ENCODE data around the gene LRRC10B.

The LRRC10B gene

DNA sequence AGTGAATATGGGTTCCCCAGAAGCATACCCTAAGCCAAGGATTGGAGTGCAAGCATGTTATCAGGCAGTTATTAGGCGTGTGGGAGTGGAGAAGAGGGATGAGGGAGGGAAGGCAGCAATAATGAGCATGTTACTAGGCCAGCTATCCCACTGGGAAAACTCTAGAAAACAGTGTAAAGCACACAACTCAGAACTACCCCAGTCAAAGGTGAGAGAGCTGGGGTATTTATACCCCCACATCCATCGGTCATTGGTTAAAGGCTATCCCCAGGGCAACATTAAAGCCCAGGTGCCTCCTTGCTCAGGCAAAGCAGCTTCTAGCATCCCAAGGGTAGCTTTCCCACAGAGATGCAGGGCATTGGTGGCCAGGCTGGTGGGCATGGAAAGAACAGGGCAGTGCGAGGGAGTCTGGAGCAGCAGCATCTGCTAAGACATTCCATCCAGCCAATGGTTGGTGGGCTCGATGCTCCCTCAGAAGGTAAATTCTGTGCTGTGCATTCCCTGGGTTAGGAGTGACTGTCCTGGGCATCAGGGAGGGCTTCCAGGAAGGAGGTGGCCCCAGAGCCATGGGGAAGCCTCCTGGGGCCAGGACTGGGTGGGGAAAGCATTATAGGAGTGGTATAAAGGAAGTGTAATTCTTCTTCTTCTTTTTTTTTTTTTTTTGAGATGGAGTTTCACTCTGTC lies 21.1 kb upstream of the LRRC10B start:
- DNase-seq: no peak

DNA sequence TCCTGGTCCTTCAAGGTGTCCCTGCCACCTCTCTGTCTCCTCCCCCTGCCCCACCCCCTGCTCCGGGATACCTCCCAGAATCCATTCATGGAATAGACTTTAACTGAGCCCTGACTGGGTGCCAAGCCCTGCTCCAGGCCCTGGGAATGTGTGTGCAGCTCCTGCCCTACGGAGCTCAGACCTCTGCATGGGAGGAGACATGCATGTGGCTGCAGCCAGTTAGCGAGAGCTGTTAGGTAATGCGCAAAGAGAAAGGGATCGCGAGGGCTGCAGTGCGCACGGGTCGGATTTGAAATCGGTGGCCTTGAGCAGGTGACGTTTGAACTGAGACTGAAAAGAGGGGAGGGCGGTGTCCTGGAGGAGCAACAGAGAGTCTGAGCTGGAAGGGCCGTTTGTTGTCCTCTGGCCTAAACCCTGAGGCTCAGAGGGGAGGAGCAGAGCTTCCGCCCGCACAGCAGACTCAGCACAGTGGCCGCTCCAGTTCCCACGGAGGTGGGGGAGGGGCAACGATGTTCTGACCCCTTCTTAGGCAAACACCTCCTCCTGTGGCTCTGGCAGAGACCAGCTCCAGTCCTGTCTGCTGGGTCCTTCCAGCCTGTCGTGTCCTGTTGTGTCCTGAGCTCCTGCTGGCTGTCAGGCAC lies 19.8 kb upstream of the LRRC10B start:
- DNase-seq: no peak

GRCh38 chr11:61489833-61490721 lies 18.5 kb upstream of the LRRC10B start:
- DNase-seq: no peak

GRCh38 chr11:61491736-61492395 lies 16.7 kb upstream of the LRRC10B start:
- no peak for DNase-seq

- DNase-seq: no peak
These were observed 14.1 kb upstream of the LRRC10B start for GRCh38 chr11:61494381-61494961.

DNA sequence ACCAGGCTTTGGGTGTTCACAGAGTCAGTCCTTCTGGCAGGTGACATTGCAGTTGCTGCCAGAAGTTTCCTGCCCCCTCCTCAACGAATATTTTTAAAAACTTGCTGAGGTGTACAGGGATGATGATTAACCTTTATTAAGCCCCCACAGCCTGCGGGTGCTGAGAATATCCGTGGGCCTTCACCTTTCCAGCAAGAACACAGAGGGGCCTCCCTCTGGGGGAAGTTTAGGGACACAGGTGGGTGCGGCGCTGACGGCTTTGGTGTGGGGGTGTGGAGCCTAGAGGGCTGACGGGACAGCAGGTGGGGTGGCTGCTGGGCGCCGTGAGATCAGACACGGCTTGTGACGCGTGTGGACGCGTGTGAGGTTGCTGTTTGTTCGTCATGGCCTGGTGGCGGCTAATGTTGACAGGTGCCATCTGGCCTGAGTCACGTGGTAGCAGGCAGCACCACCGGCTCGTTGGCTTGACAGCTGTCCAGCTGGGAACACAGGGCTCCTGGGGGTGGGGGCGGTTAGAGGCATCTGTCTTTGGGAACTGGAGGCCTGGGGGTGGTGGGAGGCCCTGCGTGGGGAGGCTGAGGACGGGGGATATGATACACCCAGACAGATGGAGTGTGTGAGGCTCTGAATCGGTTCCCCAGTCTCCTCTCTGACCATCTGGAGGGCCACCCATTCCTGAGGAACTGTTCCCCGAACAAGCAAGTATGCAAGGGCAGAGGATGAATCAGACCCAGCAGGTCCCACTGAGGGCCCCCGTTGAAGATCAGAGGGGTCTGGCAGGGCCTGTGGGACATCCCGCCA lies 12.5 kb upstream of the LRRC10B start:
- no peak for DNase-seq

DNA sequence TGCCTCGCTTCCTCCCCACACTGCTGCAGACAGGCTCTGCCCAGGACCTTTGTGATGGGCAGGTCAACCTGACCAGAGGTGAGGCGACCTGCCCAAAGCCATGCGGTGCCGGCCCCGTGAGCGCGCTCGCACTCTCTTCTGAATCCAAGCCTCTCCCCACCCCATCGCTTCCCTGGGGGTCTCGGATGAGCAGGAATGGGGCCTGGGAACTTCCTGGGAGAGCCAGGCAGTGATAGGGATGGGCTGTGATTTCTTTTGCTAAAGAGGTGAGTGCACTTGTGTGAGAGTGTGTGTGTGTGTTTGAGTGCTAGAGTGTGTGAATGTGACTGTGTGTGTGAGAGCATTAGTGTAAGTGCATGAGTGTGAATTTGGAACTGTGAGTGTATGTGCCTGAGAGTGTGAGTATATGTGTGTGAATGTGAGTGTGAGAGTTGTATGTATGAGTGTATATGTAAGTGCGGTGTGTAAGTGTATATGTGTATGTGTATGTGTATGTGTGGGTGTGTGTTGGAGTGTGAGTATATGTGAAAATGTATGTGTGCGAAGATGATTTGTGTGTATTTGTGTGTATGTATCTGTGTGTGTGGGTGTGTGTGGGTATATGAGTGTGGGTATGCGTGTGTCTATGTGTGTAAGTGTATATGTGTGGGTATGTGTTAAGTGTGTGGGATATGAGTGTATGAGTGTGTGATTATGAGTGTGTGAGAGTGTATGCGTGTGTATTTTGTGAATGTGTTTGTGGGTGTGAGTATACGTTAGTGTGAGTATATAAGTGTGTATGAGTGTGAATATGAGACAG lies 11.7 kb upstream of the LRRC10B start:
- DNase-seq: no peak

DNA sequence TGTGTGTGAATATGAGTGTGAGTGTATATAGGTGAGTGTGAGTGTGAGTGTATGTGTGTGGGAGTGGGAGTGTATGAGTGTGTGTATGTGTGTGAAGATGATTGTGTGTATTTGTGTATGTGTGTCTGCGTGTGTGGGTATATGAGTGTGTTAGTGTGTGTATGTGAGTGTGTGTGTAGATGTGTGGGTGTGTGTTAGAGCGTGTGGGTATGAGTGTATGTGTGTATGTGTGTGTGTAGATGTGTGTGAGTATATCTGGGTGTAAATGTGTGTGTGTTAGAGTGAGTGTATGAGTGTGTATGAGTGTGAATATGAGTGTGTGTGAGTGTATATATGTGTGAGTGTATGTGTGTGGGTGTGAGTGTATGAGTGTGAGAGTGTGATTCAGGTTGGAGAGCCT lies 11.1 kb upstream of the LRRC10B start:
- DNase-seq: no peak

DNA sequence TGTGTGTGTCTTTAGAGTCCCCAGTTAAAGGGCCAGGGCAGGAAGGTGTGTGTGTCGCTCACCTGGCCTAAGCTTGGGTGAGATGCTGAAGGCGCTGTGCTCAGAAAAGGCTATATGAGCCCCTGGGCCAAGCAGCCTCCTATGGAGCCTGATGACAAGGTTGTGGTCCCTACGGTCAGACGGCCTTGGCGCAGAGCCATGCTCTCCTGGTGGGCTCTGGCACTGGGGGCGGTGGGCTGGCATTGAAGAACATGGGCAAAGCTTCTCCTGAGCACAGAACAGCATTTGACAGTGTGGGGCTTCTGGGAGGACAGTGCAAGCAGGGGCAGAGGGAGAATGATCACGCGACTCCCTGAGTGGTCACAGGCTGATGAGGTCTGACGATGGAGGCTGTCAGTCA lies 10.7 kb upstream of the LRRC10B start:
- no peak for DNase-seq

GRCh38 chr11:61498767-61499341 lies 9.7 kb upstream of the LRRC10B start:
- no peak for DNase-seq

GRCh38 chr11:61499816-61500491 lies 8.6 kb upstream of the LRRC10B start:
- DNase-seq: no peak

- no peak for DNase-seq
These were observed 6.0 kb upstream of the LRRC10B start for GRCh38 chr11:61502522-61502921.

DNA sequence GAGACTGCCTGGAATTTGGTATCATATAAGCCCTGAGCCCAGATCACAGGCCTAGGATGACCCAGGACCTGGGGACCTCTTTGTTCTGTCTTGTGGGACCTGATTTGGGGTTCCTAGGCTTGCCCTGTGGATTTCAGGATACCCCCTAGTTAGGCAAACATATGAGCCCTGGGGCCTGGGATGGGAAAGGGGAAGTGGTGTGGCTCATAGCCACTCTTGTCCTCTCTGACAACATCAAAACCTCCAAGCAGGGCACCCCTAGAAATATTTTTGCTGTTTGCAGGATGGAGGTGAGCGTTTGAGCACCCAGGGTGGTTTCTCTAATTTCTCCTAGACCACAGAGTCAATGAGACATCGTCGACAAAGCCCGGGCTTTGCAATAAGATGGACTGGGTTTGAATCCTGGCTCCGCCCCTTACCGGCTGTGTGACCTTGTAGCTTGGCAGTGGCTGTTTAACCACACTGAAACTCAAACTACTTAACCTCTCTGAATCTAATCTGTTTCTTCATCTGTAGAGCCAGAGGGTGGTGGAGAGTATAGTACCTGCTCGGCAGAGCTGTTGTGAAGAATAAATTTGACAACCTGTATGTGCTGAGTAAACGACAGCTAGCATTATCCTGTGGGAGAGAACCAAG lies 5.3 kb upstream of the LRRC10B start:
- no peak for DNase-seq

DNA sequence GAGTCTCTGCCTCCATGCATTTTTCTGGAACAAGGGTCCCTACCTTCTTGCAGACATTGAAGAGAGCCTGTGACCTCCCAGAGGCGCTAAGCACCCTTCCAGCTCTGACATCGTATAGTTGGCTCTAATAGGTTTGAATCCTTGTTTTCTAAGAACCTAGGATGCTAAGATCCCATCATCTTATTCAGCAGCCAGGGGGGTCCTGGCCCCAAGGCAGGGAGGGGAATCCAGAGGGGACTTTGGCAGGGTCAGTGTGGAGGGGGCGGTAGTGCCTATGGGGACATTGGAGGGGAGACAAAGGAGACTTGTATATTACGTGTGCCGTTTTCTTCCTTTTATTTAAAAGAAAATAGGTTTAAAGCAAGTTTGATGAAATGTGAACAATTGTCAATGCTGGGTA lies 3.4 kb upstream of the LRRC10B start:
- DNase-seq: no peak

DNA sequence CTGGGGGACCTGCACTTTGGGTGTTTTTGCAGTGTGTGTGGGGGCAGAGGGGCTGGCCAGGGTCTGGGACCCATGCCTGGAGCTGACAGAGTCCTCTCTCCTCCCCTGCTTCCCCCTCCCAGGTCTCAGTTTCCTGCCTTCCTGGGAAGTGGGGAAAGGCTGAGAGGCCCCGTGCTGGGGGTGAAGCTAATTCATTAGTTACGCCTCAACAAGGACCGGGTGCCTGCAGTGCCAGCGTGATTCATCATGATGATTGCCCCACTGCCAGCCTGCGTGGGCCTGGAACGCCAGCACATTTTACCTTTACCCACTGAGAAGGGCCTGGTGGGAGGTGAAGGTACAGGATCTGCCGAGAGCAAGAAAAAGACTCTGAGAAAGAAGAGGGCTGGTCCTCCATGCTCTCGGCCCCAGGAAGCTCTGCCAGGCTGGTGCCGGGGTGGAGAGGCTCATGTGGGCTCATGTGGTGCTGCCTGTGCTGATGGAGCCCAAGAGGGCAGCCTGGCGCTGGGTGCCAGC lies 2.9 kb upstream of the LRRC10B start:
- DNase-seq: no peak

GRCh38 chr11:61507012-61507768 lies 1.4 kb upstream of the LRRC10B start:
- DNase-seq: no peak

- peak; percentile 57 for DNase-seq
These were observed 787 bp downstream of the LRRC10B start for GRCh38 chr11:61509043-61510029.
